Hematopoietic multipotent progenitor cell treated with erythropoietin and hydrocortisone succinate and interleukin-3 and kit ligand, for 8 days (in vitro differentiated cells): ENCODE data around the gene ATG13.
"Not testable (repeated sequence)": the region's sequence is repeated elsewhere in the genome, so short reads cannot be mapped to it uniquely, and the experiment has no call there.

Source experiments
- DNase-seq: peaks from one replicate; pipeline ENCODE4 v3.0.0-alpha.2; 2015

The ATG13 gene

DNA sequence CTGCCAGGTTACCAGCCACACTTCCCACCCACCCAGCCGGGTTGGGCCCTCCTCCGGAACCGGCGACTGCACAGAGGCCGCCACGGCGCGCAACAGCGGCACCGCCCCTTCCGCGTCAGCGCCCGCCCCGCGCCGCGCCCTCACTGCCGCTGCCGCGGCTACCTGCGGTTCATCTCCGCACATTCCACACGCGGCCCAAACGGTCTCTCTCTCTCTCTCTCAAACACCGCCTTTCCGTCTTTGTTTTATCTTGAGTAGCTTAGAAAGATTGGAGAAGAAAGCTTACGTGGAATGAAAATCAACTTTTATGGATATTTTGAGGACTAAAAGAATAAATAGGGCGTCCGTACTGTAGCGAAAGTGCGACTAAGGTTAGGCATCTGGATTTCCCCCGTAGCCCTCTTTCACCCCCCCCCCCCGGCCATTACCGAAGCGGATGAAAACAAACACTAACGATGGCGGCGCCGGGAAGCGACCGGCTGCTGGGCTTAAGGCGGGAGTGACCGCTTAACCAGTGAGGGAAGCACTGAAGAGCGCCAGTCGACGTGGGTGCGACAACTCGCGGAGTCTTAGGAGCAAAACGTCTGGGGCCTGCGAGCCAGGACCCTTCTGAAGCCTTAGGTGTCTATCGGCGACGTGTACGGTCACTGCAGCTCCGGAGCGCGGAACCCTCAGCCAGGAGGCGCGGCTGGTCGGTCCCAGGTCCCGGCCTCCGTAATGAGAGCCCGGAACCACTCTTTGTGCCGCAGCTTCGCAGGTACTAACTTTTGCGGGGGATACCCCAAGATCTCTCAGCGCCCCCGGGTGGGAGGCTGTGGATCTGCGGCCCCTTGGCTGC is at the start of gene ATG13, which contains the start of gene HARBI1:
ATG13 (plus strand) TSS at position 420 of the 838 bp plus-strand sequence. CDS start 26,739 bp downstream, outside the sequence.
HARBI1 (minus strand) TSS at position 94 of the 838 bp plus-strand sequence. CDS start 990 bp downstream, outside the sequence.
- DNase-seq, result peak; percentile 87

GRCh38 chr11:46570790-46571398 is 46.5 kb upstream of the ATG13 start:
- DNase-seq, result no peak

- no peak for DNase-seq
Measured at GRCh38 chr11:46574656-46575055, 42.7 kb upstream of the ATG13 start.

GRCh38 chr11:46577058-46577457 is 40.3 kb upstream of the ATG13 start:
- no peak for DNase-seq

DNA sequence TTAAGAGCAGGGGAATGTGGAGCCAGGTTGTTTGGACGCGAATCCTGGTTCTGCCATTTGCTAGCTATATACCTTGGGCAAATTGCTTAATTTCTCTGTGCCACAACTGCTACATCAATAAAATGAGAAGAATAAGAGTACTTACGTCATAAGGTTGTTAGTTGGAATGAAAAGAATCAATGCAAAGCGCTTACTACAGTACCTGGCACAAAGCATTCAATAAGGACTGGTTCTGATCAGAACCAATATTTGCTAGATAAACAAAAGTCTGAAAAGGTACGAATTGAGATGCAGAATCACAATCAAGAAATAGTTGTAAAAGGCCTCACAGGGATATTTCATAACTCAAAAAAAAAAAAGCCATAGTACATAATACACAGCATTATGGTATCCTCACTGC is 34.8 kb upstream of the ATG13 start:
- no peak for DNase-seq

GRCh38 chr11:46583513-46583912 is 33.8 kb upstream of the ATG13 start:
- DNase-seq, result not testable (repeated sequence)

DNA sequence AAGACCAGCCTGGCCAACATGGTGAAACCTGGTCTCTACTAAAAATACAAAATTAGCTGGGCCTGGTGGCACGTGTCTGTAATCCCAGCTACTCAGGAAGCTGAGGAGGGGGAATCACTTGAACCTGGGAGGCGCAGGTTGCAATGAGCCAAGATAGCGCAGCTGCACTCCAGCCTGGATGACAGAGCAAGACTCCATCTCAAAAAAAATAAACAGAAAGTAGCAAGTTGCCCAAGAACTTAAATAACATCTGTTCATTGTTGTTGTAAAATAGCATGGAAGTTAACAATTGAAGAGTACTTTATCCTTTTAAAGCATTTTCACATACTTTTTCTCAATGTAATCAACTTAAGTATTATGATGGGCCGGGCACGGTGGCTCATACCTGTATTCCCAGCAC is 29.2 kb upstream of the ATG13 start:
- no peak for DNase-seq

GRCh38 chr11:46588915-46589314 is 28.4 kb upstream of the ATG13 start:
- DNase-seq, result no peak

DNA sequence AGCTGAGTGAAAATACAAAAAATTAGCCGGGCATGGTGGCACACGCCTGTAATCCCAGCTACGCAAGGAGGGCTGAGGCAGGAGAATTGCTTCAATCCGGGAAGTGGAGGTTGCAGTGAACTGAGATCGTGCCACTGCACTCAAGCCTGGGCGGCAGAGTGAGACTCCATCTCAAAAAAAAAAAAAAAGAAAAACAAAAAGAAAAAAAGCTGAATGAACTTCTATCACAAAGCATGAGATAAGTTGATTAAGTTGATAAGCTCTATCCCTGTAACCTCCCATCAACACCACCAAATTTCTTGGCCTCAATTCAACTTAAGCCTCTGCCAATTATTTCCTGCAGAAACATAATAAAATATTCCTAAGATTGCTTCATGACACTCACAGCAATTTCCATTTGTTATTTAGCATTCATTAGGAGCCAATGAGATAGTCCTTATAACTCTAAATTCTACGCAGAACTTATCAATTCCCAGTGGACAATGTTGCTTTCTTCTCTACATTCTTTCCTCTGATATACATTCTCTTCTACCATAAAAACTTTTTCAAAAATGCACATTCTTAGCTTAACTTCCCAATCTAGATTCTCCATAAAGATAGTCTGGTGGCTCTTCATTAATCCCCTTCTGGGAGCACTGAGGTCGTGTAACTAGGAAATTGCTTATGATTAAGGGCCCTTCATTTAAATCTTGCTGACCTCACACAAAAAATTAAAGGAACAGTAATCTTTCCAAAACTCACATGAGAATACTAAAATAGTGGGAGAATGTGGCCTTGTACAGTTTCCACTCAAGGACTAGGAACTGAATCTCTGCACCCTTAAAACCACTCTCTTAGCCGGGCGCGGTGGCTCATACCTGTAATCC is 26.4 kb upstream of the ATG13 start:
- no peak for DNase-seq

- DNase-seq, result peak; percentile 94
Measured at GRCh38 chr11:46593550-46594373, 23.6 kb upstream of the ATG13 start, which contains the start of gene AMBRA1. Gene AMBRA1, minus strand, starts transcription at chr11:46594023. Its CDS starts 45,643 bp downstream, at chr11:46548380.

DNA sequence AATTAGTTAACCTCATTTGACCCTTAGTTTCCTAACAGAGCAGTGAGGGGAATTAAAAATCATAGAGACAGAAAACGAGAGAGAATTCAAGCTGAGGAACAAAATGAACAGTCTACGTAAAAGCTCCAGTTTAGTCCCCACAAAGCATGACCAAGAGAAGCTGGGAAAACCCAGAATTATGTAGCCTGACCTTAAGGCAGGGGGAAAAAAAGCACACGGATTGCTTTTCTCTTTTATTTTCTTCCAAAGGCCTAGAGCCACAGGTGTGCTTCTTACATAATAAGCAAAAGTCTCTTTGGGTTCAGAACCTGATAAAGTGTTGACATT is 23.0 kb upstream of the ATG13 start:
- DNase-seq, result no peak

DNA sequence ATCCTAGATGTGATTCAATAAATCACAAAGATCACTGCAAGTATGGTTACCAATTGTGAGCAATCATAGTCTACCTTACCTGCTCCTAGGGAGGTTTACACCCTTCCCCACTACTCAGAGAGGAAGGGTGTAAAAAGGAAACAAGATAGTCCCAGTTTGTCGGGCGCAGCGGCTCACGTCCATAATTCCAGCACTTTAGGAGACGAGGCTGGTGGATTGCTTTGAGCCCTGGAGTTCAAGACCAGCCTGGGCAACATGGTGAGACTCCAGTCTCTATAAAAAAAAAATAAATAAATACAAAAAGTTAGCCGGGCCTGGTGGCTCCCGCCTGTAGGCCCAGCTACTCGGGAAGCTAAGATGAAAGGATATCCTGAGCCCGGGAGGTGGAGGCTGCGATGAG is 22.6 kb upstream of the ATG13 start:
- DNase-seq, result no peak

DNA sequence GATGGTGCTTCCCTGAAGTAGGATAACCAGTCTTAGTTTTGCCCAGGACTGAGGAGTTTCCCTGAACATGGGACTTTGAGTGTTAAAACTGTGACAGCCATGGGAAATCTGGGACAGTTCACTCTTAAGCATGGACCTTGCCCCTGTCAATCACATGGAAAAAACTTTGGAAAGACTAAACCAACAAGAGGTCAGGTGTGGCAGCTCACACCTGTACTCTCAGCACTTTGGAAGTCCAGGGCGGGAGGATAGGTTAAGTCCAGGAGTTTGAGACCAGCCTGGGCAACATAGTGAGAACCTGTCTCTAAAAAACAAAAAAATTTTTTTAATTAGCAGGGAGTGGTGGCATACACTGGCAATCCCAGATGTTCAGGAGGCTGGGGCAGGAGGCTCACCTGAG is 20.2 kb upstream of the ATG13 start:
- DNase-seq, result no peak

GRCh38 chr11:46597609-46598219 is 19.6 kb upstream of the ATG13 start:
- DNase-seq, result peak; percentile 85

DNA sequence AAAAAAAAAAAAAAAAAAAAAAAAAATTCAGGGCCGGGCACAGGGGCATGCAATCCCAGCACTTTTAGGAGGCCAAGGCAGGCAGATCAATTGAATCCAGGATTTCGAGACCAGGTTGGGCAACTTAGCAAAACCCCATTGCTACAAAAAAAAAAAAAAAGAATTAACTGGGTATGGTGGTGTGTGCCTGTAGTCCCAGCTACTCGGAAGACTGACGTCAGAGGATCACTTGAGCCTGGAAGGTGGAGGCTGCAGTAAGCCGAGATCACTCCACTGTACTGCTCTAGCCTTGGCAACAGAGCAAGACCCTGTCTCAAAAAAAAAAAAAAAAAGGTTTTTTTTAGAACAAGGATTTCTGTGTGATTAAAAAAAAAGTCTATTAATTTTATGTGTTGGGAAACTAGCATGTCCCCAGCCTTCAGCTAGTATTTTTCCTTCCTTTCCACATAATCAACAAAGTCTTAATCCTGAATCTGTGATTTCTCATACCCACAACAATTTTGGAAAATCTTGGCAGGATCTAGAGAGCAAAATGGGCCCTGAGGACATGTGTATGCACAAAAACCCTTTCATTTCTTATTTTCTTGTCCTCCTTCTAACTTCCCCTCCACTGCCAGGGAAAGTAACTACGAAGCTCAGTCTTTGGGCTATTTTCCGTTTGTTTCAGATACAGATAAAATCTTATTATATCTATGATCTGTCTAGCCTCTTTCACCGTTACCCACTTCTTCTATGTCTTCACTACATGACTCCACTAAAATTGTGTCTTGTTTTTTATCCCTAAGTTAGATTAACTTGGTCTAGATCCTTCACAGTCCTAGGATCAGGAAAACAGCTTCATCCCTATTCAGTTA is 17.8 kb upstream of the ATG13 start:
- no peak for DNase-seq

DNA sequence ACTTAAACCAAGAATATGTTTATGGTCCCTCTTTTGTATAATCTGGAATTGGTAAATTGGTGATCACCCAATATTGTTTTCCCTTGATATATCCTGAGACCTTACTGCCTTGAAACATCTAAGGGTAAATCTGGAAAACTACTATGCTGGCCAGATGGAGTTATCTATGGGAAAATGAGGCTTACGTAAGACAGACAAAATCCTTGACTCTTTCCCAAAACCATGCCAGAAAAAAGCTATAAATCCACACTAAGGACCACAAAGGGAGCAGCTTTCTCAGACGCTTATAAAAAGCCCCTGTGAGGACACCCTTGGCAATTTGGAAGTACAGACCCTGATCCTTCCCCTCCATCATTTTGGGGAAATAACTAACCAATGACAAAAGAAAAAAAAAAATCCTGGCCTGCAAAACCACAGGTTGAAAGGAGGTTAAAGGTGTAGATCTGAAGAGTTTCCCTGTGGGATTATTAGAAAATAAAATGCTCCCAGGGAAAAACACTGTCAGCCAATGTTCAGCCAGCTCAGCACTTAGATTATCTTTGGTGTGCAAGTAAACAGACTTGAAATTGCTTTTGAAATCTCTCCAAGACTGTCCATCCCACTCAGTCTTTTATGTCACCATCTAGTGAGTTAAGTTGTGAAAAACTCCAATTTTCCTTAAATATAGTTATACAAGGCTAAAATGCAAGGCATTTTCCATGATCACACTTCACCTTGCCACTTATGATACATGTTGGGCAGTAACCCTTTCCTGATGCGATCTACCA is 17.0 kb upstream of the ATG13 start:
- no peak for DNase-seq

DNA sequence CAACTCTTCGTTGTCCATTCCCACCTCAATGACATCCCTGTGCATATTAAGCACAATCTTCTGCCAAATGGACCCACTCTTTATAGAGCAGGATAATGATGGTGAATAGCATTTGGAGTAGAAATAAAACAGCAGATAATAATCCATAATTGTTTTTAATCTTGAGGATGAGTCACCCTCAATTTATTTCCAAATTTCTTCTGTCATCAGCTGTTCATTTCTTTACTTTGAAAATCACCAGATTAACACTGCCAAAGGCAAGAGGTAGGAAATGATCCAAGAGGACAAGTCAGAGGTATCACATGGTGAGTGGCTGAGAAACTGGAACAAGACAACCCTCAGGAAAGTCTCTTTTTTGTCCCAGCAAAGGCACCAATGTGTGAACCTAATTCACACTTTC is 16.2 kb upstream of the ATG13 start:
- DNase-seq, result no peak

DNA sequence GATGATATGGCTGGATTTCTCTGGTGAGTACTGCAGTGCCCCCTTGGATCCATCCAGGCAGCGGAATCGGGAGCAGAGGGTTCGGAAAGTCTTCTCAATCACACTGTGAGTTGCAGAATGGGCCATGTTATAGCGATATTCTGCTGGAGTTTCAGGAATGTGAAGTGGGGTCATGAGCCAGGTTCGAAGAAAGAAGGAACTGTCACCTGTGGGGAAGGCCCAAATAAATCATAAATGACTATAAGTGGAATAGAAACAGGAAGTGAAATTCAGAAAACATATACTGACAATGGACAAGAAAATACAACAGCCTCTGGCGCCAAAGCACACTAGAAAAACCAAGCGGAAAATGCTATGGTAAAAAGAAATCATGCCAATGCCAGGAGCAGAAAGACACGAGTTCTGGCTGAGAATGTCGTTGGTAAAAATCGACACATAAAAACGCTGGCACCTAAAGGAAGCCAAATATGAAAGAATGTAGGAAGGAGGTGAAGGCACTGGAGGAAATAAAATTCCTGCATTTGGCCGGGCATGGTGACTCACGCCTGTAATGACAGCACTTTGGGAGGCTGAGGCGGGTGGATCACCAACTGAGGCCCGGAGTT is 13.5 kb upstream of the ATG13 start:
- DNase-seq, result no peak

DNA sequence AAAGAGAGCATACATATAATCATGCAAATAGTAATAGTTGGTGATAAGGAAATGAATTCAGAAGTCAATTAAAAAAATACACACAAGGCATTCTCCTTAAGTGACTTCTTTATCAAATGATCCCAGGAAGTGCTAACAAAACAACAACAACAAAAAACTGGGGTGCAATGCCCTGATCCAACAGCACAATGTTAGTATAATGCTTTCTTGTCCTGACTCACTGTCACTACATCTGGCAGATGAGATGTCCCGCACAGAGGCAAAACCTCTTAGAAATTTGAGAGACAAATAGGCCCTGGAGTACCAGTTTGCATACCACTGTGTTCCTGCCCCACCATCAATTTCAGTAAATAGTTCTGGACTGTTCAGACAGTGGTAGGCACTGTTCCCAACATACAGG is 12.6 kb upstream of the ATG13 start:
- no peak for DNase-seq

DNA sequence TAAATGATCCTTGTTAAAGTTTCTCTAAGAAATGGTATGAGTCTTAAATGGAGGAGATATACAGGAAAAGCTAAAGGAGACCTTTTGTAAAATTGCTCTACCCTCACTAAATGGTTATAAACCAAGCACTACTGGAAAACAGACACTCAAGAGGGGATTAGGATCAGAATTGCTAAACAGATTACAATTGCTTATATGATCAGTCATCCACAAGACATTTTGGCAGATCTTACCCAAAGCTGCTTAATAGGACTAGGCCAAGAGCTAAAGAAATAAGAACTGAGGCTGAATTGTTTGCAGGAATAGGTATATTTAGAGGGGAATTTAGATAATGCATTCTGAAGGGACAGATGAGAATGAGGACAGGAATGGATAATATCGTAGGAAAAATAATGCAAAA is 9.8 kb upstream of the ATG13 start:
- no peak for DNase-seq
